Endothelial cell of umbilical vein (primary cell): ENCODE measurements around the gene SKAP1. TPM values are rescaled to one million over a fixed set of nuclear protein-coding genes. Genes with fewer than 3 reads are reported as not detected.

Experiments used
- BruUV-seq: library from RNA; stranded (reverse); fragments of 400-500 nt; replicated peaks from 2 replicates; lab custom pipeline; 2021; lab: Mats Ljungman, UMichigan
- CTCF ChIA-PET: fragments of 300-600, 350-600 bp; sonication (Branson Sonifier 250); formaldehyde crosslinking; loops from one replicate; lab custom pipeline; 2021; ENCODE audit warnings: antibody characterized with exemption, inconsistent platforms; lab: Charles Lee
- POLR2A ChIA-PET: fragments of 300-600, 350-600 bp; sonication (Branson Sonifier 250); formaldehyde crosslinking; loops from one replicate; lab custom pipeline; 2021; ENCODE audit warnings: antibody characterized with exemption, inconsistent platforms; lab: Charles Lee
- DNase-seq: peaks from one replicate; pipeline ENCODE4 v3.0.0-alpha.2; 2011; ENCODE audit warnings: low read depth, low spot score
- FAIRE-seq: peaks from 2 replicates; lab custom pipeline; 2011; peaks lifted over from hg19 to GRCh38; lab: Jason Lieb, UNC
- H2AFZ ChIP-seq: 2 replicates; pipeline ENCODE4 v1.6.0; 2012; ENCODE audit warnings: low read depth, low read length, control low read depth, inconsistent platforms
- H3K27ac ChIP-seq: 2 replicates; pipeline ENCODE4 v1.5.1; 2011; ENCODE audit warnings: low read depth, mild to moderate bottlenecking, control low read depth, low read length, moderate library complexity; ENCODE audit not compliant: insufficient read depth
- H3K27me3 ChIP-seq, 2 experiments: 2 replicates each; pipeline versions ENCODE4 v1.6.0 to v1.6.1; 2011; ENCODE audit warnings: low read length in 2 of 2, mixed read lengths in 1 of 2; ENCODE audit not compliant: control insufficient read depth in 2 of 2, insufficient read depth in 2 of 2
- H3K36me3 ChIP-seq, 2 experiments: 2 replicates in 1 of 2; 3 replicates in 1 of 2; pipeline ENCODE4 v1.5.1; 2011; ENCODE audit warnings: low read length in 2 of 2, mild to moderate bottlenecking in 1 of 2, moderate library complexity in 1 of 2; ENCODE audit not compliant: control insufficient read depth in 2 of 2, insufficient read depth in 2 of 2; ENCODE audit errors: extremely low read depth in 1 of 2
- H3K4me1 ChIP-seq: 3 replicates; pipeline ENCODE4 v1.5.1; 2011; ENCODE audit warnings: mild to moderate bottlenecking, low read length; ENCODE audit not compliant: control insufficient read depth, insufficient read depth; ENCODE audit errors: extremely low read depth
- H3K4me2 ChIP-seq: 2 replicates; pipeline ENCODE4 v1.6.1; 2011; ENCODE audit warnings: low read length, control low read depth, mixed read lengths; ENCODE audit not compliant: insufficient read depth
- H3K4me3 ChIP-seq, 3 experiments: fragments of 200-600 bp in 1 of 3; sonication (generic), shearing (Covaris generic) in 1 of 3; replicated peaks in 1 of 3; 2 replicates each; pipeline ENCODE4 v1.5.1; 2011 to 2016; ENCODE audit warnings: control low read depth in 3 of 3, low read length in 3 of 3, mild to moderate bottlenecking in 2 of 3, inconsistent platforms in 1 of 3, low read depth in 1 of 3, moderate library complexity in 1 of 3; ENCODE audit not compliant: insufficient read depth in 1 of 3
- H3K79me2 ChIP-seq: 2 replicates; pipeline ENCODE4 v1.6.0; 2012; ENCODE audit warnings: low read length, inconsistent platforms; ENCODE audit not compliant: control insufficient read depth, insufficient read depth
- H3K9ac ChIP-seq: replicated peaks from 2 replicates; pipeline ENCODE3; 2011; ENCODE audit warnings: low read length, control low read depth; ENCODE audit not compliant: insufficient read depth; ENCODE audit errors: extremely low read depth
- H3K9me1 ChIP-seq: replicated peaks from 3 replicates; pipeline ENCODE4 v1.6.0; 2011; ENCODE audit warnings: mild to moderate bottlenecking, low read length; ENCODE audit not compliant: control insufficient read depth, insufficient read depth; ENCODE audit errors: extremely low read depth
- H3K9me3 ChIP-seq: replicated peaks from 2 replicates; pipeline ENCODE4 v1.5.1; 2012; ENCODE audit warnings: low read length, inconsistent platforms; ENCODE audit not compliant: control insufficient read depth, insufficient read depth
- H4K20me1 ChIP-seq: replicated peaks from 2 replicates; pipeline ENCODE3; 2011; ENCODE audit warnings: mild to moderate bottlenecking, low read length; ENCODE audit not compliant: control insufficient read depth, insufficient read depth; ENCODE audit errors: extremely low read depth
- EZH2 ChIP-seq: IDR thresholded peaks from 2 replicates; pipeline ENCODE4 v1.6.1; 2012; ENCODE audit warnings: borderline replicate concordance, low read depth, mild to moderate bottlenecking, moderate library complexity, low read length, inconsistent platforms; ENCODE audit not compliant: severe bottlenecking
- FOS ChIP-seq: IDR thresholded peaks from 2 replicates; pipeline ENCODE4 v1.6.1; 2011; ENCODE audit warnings: mild to moderate bottlenecking, low read length, moderate library complexity, borderline replicate concordance; ENCODE audit not compliant: insufficient read depth
- GATA2 ChIP-seq: IDR thresholded peaks from 2 replicates; pipeline ENCODE4 v1.7.0; 2011; ENCODE audit warnings: low read depth, mild to moderate bottlenecking, moderate library complexity, mixed read lengths, low read length; ENCODE audit not compliant: insufficient read length, insufficient read depth
- JUN ChIP-seq: IDR thresholded peaks from 2 replicates; pipeline ENCODE4 v1.6.1; 2011; ENCODE audit warnings: borderline replicate concordance, low read depth; ENCODE audit not compliant: insufficient read length, insufficient read depth
- MYC ChIP-seq: IDR thresholded peaks from one replicate; pipeline ENCODE4 v1.6.1; 2011; ENCODE audit warnings: mild to moderate bottlenecking, low read depth, low read length
- POLR2A ChIP-seq: IDR thresholded peaks from 2 replicates; pipeline ENCODE4 v1.6.1; 2012; ENCODE audit warnings: low read depth, mild to moderate bottlenecking, control low read depth, low read length
- POLR2AphosphoS5 ChIP-seq: IDR thresholded peaks from 2 replicates; pipeline ENCODE4 v1.6.1; 2012; ENCODE audit warnings: low read depth, mild to moderate bottlenecking, control low read depth, low read length, moderate library complexity; ENCODE audit not compliant: insufficient read depth
- dilution Hi-C: fragments of 300-500 bp; cut with MboI; formaldehyde crosslinking; loops from one replicate; pipeline ENCODE4 v1.15.0; 2019; ENCODE audit warnings: low sequenced_read_pairs; ENCODE audit not compliant: extremely low pct_ligation_motif_present
- intact Hi-C: fragments of 100-400 bp; cut with micrococcal nuclease; formaldehyde crosslinking; loops from one replicate; pipeline ENCODE4 v1.10.0; 2022
- polyA plus RNA-seq, 4 experiments: library from polyadenylated mRNA; depleted of rRNA in 3 of 4; stranded (reverse) in 3 of 4; unstranded in 1 of 4; fragments of >200 nt; gene quantifications; 2 replicates each; pipeline versions ENCODE4 v1.2.1 to v1.2.3, GENCODE V29; 2011 to 2012; ENCODE audit warnings: missing spikeins in 1 of 4
- total RNA-seq: library from RNA; stranded (reverse); gene quantifications from 2 replicates; pipeline ENCODE4 v1.2.3, GENCODE V29; 2021
- TF ChIP-seq, protein P1 (sequence below), 2 donors: IDR thresholded peaks; 1 replicate in 1 of 2; 2 replicates in 1 of 2; pipeline ENCODE4 v1.5.1; 2011; ENCODE audit warnings: low read length in 2 of 2, mild to moderate bottlenecking in 2 of 2, moderate library complexity in 2 of 2, control low read depth in 1 of 2, inconsistent platforms in 1 of 2, low read depth in 1 of 2; ENCODE audit not compliant: insufficient read depth in 1 of 2; ENCODE audit errors: extremely low read depth in 1 of 2
- TF ChIP-seq, protein P2 (sequence below): IDR thresholded peaks from 2 replicates; pipeline ENCODE4 v1.6.1; 2011; ENCODE audit not compliant: insufficient read depth, insufficient read length

SKAP1 gene
- total and polyA plus RNA-seq, 2 donors (not counting 3 experiments of a cell fraction or from before 2014, with no cell fraction given): 0.75 TPM; not detected in 1

DNA sequence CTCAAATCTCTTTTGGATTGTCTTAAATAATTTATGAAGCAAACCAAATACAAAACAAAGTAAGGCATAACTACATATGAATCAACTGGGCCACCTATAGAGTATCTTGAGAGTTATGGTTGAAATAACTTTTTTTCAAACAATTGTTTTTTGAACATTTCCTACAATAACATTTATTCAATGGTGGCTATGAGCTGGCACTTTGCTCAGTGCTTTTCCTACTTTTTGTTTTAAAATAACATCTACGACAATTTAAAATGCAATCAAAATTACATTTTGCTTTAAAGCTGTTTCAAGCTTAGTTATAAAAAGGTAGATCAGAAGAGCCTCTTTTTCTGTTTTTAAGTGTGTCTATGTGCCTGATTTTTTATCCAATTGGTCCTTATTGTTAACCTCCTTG lies 238.7 kb downstream of the SKAP1 start:
- intact Hi-C loops: no loop called here
- TF ChIP-seq EZH2 (no peak), POLR2AphosphoS5 (no peak), JUN (no peak), FOS (no peak), MYC (no peak), POLR2A (no peak), GATA2 (no peak)
- TF ChIP-seq, protein P1, sequence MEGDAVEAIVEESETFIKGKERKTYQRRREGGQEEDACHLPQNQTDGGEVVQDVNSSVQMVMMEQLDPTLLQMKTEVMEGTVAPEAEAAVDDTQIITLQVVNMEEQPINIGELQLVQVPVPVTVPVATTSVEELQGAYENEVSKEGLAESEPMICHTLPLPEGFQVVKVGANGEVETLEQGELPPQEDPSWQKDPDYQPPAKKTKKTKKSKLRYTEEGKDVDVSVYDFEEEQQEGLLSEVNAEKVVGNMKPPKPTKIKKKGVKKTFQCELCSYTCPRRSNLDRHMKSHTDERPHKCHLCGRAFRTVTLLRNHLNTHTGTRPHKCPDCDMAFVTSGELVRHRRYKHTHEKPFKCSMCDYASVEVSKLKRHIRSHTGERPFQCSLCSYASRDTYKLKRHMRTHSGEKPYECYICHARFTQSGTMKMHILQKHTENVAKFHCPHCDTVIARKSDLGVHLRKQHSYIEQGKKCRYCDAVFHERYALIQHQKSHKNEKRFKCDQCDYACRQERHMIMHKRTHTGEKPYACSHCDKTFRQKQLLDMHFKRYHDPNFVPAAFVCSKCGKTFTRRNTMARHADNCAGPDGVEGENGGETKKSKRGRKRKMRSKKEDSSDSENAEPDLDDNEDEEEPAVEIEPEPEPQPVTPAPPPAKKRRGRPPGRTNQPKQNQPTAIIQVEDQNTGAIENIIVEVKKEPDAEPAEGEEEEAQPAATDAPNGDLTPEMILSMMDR (IDR thresholded peaks at IDR 0.05; ENCODE audit: extremely low read depth in 1 of 2, insufficient read depth in 1 of 2, low read depth in 1 of 2, low read length in 2 of 2): no peak
- TF ChIP-seq, protein P2, sequence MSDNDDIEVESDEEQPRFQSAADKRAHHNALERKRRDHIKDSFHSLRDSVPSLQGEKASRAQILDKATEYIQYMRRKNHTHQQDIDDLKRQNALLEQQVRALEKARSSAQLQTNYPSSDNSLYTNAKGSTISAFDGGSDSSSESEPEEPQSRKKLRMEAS: no peak
- DNase-seq (no peak), FAIRE-seq (no peak)
- no peak overlapping the region for H3K27ac ChIP-seq
- no peaks in the 10 kb centered on the region for H3K36me3 ChIP-seq
- H3K9me1 ChIP-seq: no peaks in the 10 kb centered on the region
- BruUV-seq: no TSS peak
- H3K4me1 ChIP-seq: peaks cover 6% of the 10 kb centered on the region
- H3K9ac ChIP-seq: no peak overlapping the region
- no peak overlapping the region for H3K4me3 ChIP-seq
- no peak overlapping the region for H3K4me2 ChIP-seq
- dilution Hi-C loops: no loop called here
- peaks cover 0 to 2% of the 10 kb centered on the region in 2 experiments for H3K27me3 ChIP-seq
- POLR2A ChIA-PET: no interaction called here
- CTCF ChIA-PET: interaction anchor here (1.4 to 2.9 kb wide), 3 partner anchors 9 to 70 kb away, joined by 3 to 11 read pairs (median 4); no protein-coding TSS in a partner anchor
- H2AFZ ChIP-seq: no peak overlapping the region
- no peaks in the 10 kb centered on the region for H3K9me3 ChIP-seq
- H3K79me2 ChIP-seq: no peaks in the 10 kb centered on the region
- H4K20me1 ChIP-seq: no peaks in the 10 kb centered on the region
